SH-SY5Y (cell line): Measurements from ENCODE around the gene TJP3.

Source experiments
- GATA2 ChIP-seq: IDR thresholded peaks from 2 replicates; pipeline ENCODE4 v1.6.1; 2011; ENCODE audit warnings: mild to moderate bottlenecking, low read depth, low read length
- GATA3 ChIP-seq: IDR thresholded peaks from 2 replicates; pipeline ENCODE4 v1.6.1; 2011; ENCODE audit warnings: low read depth, mild to moderate bottlenecking, low read length, moderate library complexity

DNA sequence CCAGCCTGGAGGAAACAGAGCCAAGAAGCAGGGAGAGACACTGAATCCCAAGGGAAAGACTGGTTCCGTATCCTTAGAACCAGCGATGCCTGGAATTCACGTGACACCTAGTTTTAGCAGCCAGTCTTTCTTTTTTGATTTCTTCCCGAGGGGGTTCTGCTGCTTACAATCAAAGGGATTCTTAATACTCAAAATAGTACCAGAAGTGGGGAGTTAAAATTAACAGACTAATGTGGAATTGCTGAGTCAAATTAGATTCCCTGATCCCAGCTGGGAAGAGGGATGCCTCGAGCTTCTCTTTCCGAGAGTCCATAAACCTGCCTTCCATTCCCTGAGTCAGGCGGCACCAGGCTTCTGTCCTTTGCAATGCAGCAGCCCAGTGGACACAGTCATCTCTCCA lies 82.8 kb downstream of the TJP3 start:
- no peak for TF ChIP-seq GATA2
- no peak for TF ChIP-seq GATA3
